GM12878 (cell line): Measurements from ENCODE around the gene TMEM214. TPM values are rescaled to one million over a fixed set of nuclear protein-coding genes. Genes with fewer than 3 reads are reported as not detected.

Experiments
- ASH2L ChIP-seq: fragments of 300-600, 200-600 bp; sonication (generic); IDR thresholded peaks from 2 replicates; pipeline ENCODE4 v1.6.1; 2017; ENCODE audit warnings: low read depth, mild to moderate bottlenecking, borderline replicate concordance
- EGR1 ChIP-seq, 2 experiments: IDR thresholded peaks; 1 replicate in 1 of 2; 2 replicates in 1 of 2; pipeline ENCODE4 v1.6.1; 2011 to 2012; ENCODE audit warnings: low read depth in 2 of 2, low read length in 2 of 2, borderline replicate concordance in 1 of 2, mild to moderate bottlenecking in 1 of 2, moderate library complexity in 1 of 2
- NFYB ChIP-seq: IDR thresholded peaks from 2 replicates; pipeline ENCODE4 v1.6.1; 2011; ENCODE audit warnings: low read depth, mild to moderate bottlenecking, low read length, improper control_type of control experiment, moderate library complexity; ENCODE audit not compliant: insufficient read depth
- NR2F1 ChIP-seq: fragments of 450-650 bp; conservative IDR thresholded peaks from 2 replicates; pipeline ENCODE4 v1.6.1; 2017; ENCODE audit warnings: mild to moderate bottlenecking
- RFX5 ChIP-seq: IDR thresholded peaks from 2 replicates; pipeline ENCODE4 v1.6.1; 2011; ENCODE audit warnings: low read depth, low read length, improper control_type of control experiment
- SIX5 ChIP-seq: IDR thresholded peaks from 2 replicates; pipeline ENCODE4 v1.6.1; 2011; ENCODE audit warnings: mild to moderate bottlenecking, low read depth, low read length, moderate library complexity; ENCODE audit not compliant: severe bottlenecking
- TBL1XR1 ChIP-seq: IDR thresholded peaks from 2 replicates; pipeline ENCODE4 v1.6.1; 2012; ENCODE audit warnings: low read depth, low read length, improper control_type of control experiment
- TCF3 ChIP-seq: IDR thresholded peaks from 2 replicates; pipeline ENCODE4 v1.6.1; 2012; ENCODE audit warnings: low read depth, mild to moderate bottlenecking, low read length, borderline replicate concordance; ENCODE audit not compliant: insufficient read depth
- WRNIP1 ChIP-seq: IDR thresholded peaks from 2 replicates; pipeline ENCODE4 v1.6.1; 2011; ENCODE audit warnings: low read depth, low read length, improper control_type of control experiment, borderline replicate concordance
- ZNF274 ChIP-seq: IDR thresholded peaks from one replicate; pipeline ENCODE4 v1.8.0; 2011; ENCODE audit not compliant: insufficient read length, insufficient read depth
- polyA plus RNA-seq, 11 experiments: library from polyadenylated mRNA; depleted of rRNA in 4 of 11; unstranded in 6 of 11; stranded (reverse) in 5 of 11; fragments of >200 nt; fragmentation: Nextera tagmentation in 4 of 11; fragmentation: Illumina TruSeq in 1 of 11; extraction: Ambion mirVana in 4 of 11; extraction: Trizol in 1 of 11; gene quantifications; 1 replicate in 1 of 11; 2 replicates in 10 of 11; pipeline versions ENCODE4 v1.2.1 to v1.2.3, GENCODE V29; 2011 to 2016; ENCODE audit warnings: inconsistent platforms in 2 of 11, missing spikeins in 2 of 11, low read depth in 1 of 11
- total RNA-seq, 4 experiments: library from RNA; depleted of rRNA in 3 of 4; stranded (reverse); fragments of >200 nt in 3 of 4; fragmentation: Illumina TruSeq in 1 of 4; extraction: Trizol in 1 of 4; gene quantifications; 2 replicates each; pipeline versions ENCODE4 v1.2.1 to v1.2.3, GENCODE V29; 2013 to 2021
- TF ChIP-seq, protein P1 (sequence below): fragments of 450-650 bp; IDR thresholded peaks from 2 replicates; pipeline ENCODE4 v1.6.1; 2017; ENCODE audit warnings: low read depth, mild to moderate bottlenecking, moderate library complexity
- TF ChIP-seq, protein P2 (sequence below): IDR thresholded peaks from 2 replicates; pipeline ENCODE4 v1.6.1; 2012; ENCODE audit warnings: low read depth, low read length, improper control_type of control experiment
- TF ChIP-seq, protein P3 (sequence below): fragments of 450-650 bp; formaldehyde crosslinking; IDR thresholded peaks from 2 replicates; pipeline ENCODE4 v1.4.0; 2020; ENCODE audit warnings: mild to moderate bottlenecking, moderate library complexity
- TF ChIP-seq, protein P4 (sequence below): fragments of 450-650 bp; IDR thresholded peaks from 2 replicates; pipeline ENCODE4 v1.6.1; 2018; ENCODE audit warnings: borderline replicate concordance, mild to moderate bottlenecking; ENCODE audit not compliant: partially characterized antibody
- TF ChIP-seq, protein P5 (sequence below): fragments of 450-650 bp; conservative IDR thresholded peaks from 2 replicates; pipeline ENCODE4 v1.6.1; 2017; ENCODE audit warnings: mild to moderate bottlenecking, moderate library complexity
- TF ChIP-seq, protein P6 (sequence below): fragments of 450-650 bp; IDR thresholded peaks from 2 replicates; pipeline ENCODE4 v1.6.1; 2016; ENCODE audit warnings: mild to moderate bottlenecking

The TMEM214 gene
- total and polyA plus RNA-seq, 10 of the 15 experiments (the other 5 are each of a cell fraction or from before 2014, with no cell fraction given) = 10.4 to 79.2 (median 45.0) TPM

DNA sequence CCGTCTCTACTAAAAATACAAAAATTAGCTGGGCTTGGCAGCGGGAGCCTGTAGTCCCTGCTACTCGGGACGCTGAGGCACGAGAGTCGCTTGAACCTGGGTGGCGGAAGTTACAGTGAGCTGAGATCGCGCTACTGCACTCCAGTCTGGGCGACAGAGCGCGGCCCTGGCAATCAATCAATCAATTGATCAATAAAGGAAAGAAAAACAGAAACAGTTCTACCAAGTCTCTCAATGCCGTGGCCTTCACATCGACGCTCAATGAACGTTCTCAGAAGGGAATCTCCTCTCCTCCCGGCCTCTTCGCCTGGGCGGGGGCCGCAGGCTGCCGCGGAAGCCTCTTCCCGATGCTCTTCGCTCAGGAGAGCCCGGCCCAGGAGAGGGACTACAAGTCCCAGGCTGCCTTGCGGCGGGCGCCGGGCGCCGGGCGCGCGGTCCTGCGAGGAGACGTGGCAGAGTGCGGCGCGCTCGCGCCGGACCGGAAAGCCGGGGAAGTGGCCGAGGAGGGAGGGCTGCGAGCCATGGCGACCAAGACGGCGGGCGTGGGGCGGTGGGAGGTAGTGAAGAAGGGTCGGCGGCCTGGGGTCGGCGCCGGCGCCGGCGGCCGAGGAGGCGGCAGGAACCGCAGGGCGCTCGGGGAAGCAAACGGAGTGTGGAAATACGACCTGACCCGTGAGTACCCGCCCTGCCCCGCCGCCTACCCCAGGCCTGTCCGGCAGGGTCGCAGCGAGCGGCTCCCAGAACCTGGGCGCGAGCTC, at the start of gene TMEM214 (continued):
- TF ChIP-seq NR2F1 (peak; percentile 64; the same call in 1 of the 2 replicates), ASH2L (no peak), NFYB (no peak), TBL1XR1 (no peak), WRNIP1 (no peak), EGR1 (IDR thresholded peaks at IDR 0.05; ENCODE audit: borderline replicate concordance in 1 of 2, low read depth in 2 of 2, low read length in 2 of 2) (peak in 1 of 2 experiments; percentile 70; a peak in 1 of 3 replicates), ZNF274 (no peak), TCF3 (no peak), SIX5 (peak; percentile 85), RFX5 (no peak)
- TF ChIP-seq, protein P1, sequence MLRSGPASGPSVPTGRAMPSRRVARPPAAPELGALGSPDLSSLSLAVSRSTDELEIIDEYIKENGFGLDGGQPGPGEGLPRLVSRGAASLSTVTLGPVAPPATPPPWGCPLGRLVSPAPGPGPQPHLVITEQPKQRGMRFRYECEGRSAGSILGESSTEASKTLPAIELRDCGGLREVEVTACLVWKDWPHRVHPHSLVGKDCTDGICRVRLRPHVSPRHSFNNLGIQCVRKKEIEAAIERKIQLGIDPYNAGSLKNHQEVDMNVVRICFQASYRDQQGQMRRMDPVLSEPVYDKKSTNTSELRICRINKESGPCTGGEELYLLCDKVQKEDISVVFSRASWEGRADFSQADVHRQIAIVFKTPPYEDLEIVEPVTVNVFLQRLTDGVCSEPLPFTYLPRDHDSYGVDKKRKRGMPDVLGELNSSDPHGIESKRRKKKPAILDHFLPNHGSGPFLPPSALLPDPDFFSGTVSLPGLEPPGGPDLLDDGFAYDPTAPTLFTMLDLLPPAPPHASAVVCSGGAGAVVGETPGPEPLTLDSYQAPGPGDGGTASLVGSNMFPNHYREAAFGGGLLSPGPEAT = peak; percentile 33; the same call in 1 of the 2 replicates
- TF ChIP-seq, protein P2, sequence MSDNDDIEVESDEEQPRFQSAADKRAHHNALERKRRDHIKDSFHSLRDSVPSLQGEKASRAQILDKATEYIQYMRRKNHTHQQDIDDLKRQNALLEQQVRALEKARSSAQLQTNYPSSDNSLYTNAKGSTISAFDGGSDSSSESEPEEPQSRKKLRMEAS = peak; percentile 67; the same call in 1 of the 2 replicates
- TF ChIP-seq, protein P3, sequence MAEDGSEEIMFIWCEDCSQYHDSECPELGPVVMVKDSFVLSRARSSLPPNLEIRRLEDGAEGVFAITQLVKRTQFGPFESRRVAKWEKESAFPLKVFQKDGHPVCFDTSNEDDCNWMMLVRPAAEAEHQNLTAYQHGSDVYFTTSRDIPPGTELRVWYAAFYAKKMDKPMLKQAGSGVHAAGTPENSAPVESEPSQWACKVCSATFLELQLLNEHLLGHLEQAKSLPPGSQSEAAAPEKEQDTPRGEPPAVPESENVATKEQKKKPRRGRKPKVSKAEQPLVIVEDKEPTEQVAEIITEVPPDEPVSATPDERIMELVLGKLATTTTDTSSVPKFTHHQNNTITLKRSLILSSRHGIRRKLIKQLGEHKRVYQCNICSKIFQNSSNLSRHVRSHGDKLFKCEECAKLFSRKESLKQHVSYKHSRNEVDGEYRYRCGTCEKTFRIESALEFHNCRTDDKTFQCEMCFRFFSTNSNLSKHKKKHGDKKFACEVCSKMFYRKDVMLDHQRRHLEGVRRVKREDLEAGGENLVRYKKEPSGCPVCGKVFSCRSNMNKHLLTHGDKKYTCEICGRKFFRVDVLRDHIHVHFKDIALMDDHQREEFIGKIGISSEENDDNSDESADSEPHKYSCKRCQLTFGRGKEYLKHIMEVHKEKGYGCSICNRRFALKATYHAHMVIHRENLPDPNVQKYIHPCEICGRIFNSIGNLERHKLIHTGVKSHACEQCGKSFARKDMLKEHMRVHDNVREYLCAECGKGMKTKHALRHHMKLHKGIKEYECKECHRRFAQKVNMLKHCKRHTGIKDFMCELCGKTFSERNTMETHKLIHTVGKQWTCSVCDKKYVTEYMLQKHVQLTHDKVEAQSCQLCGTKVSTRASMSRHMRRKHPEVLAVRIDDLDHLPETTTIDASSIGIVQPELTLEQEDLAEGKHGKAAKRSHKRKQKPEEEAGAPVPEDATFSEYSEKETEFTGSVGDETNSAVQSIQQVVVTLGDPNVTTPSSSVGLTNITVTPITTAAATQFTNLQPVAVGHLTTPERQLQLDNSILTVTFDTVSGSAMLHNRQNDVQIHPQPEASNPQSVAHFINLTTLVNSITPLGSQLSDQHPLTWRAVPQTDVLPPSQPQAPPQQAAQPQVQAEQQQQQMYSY (CRISPR knock-in tag) = no peak
- TF ChIP-seq, protein P4, sequence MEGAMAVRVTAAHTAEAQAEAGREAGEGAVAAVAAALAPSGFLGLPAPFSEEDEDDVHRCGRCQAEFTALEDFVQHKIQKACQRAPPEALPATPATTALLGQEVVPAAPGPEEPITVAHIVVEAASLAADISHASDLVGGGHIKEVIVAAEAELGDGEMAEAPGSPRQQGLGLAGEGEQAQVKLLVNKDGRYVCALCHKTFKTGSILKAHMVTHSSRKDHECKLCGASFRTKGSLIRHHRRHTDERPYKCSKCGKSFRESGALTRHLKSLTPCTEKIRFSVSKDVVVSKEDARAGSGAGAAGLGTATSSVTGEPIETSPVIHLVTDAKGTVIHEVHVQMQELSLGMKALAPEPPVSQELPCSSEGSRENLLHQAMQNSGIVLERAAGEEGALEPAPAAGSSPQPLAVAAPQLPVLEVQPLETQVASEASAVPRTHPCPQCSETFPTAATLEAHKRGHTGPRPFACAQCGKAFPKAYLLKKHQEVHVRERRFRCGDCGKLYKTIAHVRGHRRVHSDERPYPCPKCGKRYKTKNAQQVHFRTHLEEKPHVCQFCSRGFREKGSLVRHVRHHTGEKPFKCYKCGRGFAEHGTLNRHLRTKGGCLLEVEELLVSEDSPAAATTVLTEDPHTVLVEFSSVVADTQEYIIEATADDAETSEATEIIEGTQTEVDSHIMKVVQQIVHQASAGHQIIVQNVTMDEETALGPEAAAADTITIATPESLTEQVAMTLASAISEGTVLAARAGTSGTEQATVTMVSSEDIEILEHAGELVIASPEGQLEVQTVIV = peak; percentile 4
- TF ChIP-seq, protein P5, sequence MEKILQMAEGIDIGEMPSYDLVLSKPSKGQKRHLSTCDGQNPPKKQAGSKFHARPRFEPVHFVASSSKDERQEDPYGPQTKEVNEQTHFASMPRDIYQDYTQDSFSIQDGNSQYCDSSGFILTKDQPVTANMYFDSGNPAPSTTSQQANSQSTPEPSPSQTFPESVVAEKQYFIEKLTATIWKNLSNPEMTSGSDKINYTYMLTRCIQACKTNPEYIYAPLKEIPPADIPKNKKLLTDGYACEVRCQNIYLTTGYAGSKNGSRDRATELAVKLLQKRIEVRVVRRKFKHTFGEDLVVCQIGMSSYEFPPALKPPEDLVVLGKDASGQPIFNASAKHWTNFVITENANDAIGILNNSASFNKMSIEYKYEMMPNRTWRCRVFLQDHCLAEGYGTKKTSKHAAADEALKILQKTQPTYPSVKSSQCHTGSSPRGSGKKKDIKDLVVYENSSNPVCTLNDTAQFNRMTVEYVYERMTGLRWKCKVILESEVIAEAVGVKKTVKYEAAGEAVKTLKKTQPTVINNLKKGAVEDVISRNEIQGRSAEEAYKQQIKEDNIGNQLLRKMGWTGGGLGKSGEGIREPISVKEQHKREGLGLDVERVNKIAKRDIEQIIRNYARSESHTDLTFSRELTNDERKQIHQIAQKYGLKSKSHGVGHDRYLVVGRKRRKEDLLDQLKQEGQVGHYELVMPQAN = peak; percentile 64; the same call in 1 of the 2 replicates
- TF ChIP-seq, protein P6, sequence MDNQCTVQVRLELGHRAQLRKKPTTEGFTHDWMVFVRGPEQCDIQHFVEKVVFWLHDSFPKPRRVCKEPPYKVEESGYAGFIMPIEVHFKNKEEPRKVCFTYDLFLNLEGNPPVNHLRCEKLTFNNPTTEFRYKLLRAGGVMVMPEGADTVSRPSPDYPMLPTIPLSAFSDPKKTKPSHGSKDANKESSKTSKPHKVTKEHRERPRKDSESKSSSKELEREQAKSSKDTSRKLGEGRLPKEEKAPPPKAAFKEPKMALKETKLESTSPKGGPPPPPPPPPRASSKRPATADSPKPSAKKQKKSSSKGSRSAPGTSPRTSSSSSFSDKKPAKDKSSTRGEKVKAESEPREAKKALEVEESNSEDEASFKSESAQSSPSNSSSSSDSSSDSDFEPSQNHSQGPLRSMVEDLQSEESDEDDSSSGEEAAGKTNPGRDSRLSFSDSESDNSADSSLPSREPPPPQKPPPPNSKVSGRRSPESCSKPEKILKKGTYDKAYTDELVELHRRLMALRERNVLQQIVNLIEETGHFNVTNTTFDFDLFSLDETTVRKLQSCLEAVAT = no peak
